HEK293T (cell line): Measurements from ENCODE around the gene KRCC1.
"Not testable (repeated sequence)": the region's sequence is repeated elsewhere in the genome, so short reads cannot be mapped to it uniquely, and the experiment has no call there.

Source experiments
- ARNT ChIP-seq: fragments of 450-650 bp; IDR thresholded peaks from 2 replicates; pipeline ENCODE4 v1.6.1; 2017; ENCODE audit warnings: mild to moderate bottlenecking
- BHLHE40 ChIP-seq: fragments of 450-650 bp; IDR thresholded peaks from 2 replicates; pipeline ENCODE4 v1.6.1; 2016; ENCODE audit warnings: mild to moderate bottlenecking, moderate library complexity, borderline replicate concordance
- FOXA1 ChIP-seq: fragments of 450-650 bp; IDR thresholded peaks from 2 replicates; pipeline ENCODE4 v1.6.1; 2016; ENCODE audit warnings: mild to moderate bottlenecking
- FOXK2 ChIP-seq: fragments of 450-650 bp; IDR thresholded peaks from 2 replicates; pipeline ENCODE4 v1.6.1; 2016; ENCODE audit warnings: mild to moderate bottlenecking
- HDGF ChIP-seq: fragments of 450-650 bp; IDR thresholded peaks from 2 replicates; pipeline ENCODE4 v1.6.1; 2017; ENCODE audit warnings: antibody characterized with exemption, borderline replicate concordance
- L3MBTL2 ChIP-seq: fragments of 450-650 bp; conservative IDR thresholded peaks from 2 replicates; pipeline ENCODE4 v1.6.1; 2016; ENCODE audit warnings: mild to moderate bottlenecking
- PKNOX1 ChIP-seq: fragments of 450-650 bp; IDR thresholded peaks from 2 replicates; pipeline ENCODE4 v1.6.1; 2016
- SP1 ChIP-seq: fragments of 450-650 bp; IDR thresholded peaks from 2 replicates; pipeline ENCODE4 v1.6.1; 2017
- TARDBP ChIP-seq: fragments of 450-650 bp; IDR thresholded peaks from 2 replicates; pipeline ENCODE4 v1.6.1; 2016
- ZNF384 ChIP-seq: fragments of 450-650 bp; IDR thresholded peaks from 2 replicates; pipeline ENCODE4 v1.6.1; 2016

GRCh38 chr2:88045561-88045960 is 10.0 kb downstream of the KRCC1 start:
- TF ChIP-seq ZNF384, SP1, HDGF, FOXA1, L3MBTL2, PKNOX1, ARNT, FOXK2, BHLHE40, TARDBP: not testable (repeated sequence)
